Fibroblast of mammary gland (primary cell): ENCODE results near the gene KDM4B.

Source experiments
- DNase-seq: peaks from one replicate; pipeline ENCODE4 v3.0.0-alpha.2; 2010; ENCODE audit warnings: low read depth
- H3K4me3 ChIP-seq: 2 replicates; pipeline ENCODE4 v1.5.1; 2011; ENCODE audit warnings: low read depth, mild to moderate bottlenecking, low read length, moderate library complexity; ENCODE audit not compliant: control insufficient read depth
- CTCF ChIP-seq: conservative IDR thresholded peaks from 2 replicates; pipeline ENCODE4 v1.5.1; 2011; ENCODE audit warnings: low read depth, low read length, inconsistent platforms; ENCODE audit not compliant: control insufficient read depth, insufficient read depth

Gene KDM4B

GRCh38 chr19:4991996-4992698, 23.2 kb downstream of the KDM4B start:
- DNase-seq = no peak
- no peak overlapping the region for H3K4me3 ChIP-seq
- TF ChIP-seq CTCF = no peak

GRCh38 chr19:4993683-4994082, 24.8 kb downstream of the KDM4B start:
- H3K4me3 ChIP-seq = no peak overlapping the region
- DNase-seq = no peak
- no peak for TF ChIP-seq CTCF

- no peak for TF ChIP-seq CTCF
- DNase-seq = no peak
- no peak overlapping the region for H3K4me3 ChIP-seq
These were observed 27.8 kb downstream of the KDM4B start for GRCh38 chr19:4996701-4997100.

GRCh38 chr19:4997297-4997696, 28.4 kb downstream of the KDM4B start:
- DNase-seq = no peak
- TF ChIP-seq CTCF = no peak
- H3K4me3 ChIP-seq = no peak overlapping the region

- H3K4me3 ChIP-seq = no peak overlapping the region
- DNase-seq = no peak
- TF ChIP-seq CTCF = no peak
These were observed 31.3 kb downstream of the KDM4B start for GRCh38 chr19:5000120-5000611.

- peak; percentile 90 for TF ChIP-seq CTCF
- DNase-seq = peak; percentile 88
- H3K4me3 ChIP-seq = no peak overlapping the region
These were observed 32.7 kb downstream of the KDM4B start for GRCh38 chr19:5001615-5002014.
